Neutrophil (primary cell): ENCODE measurements around the gene SGSM1.
A peak's percentile ranks its signal among the peaks of the same experiment; 100 is the strongest.

Source experiments
- H3K27ac ChIP-seq: fragments of 200-600 bp; sonication (generic); 2 replicates; pipeline ENCODE4 v1.5.1; 2016; ENCODE audit warnings: mild to moderate bottlenecking, moderate library complexity
- H3K27me3 ChIP-seq: fragments of 200-600 bp; sonication (generic); 2 replicates; pipeline ENCODE4 v1.6.0; 2016; ENCODE audit warnings: mild to moderate bottlenecking
- H3K36me3 ChIP-seq: fragments of 200-600 bp; sonication (generic); 2 replicates; pipeline ENCODE4 v1.5.1; 2017
- H3K4me1 ChIP-seq, 2 experiments: fragments of 200-600 bp in 1 of 2; sonication (generic) in 1 of 2; 1 replicate in 1 of 2; 2 replicates in 1 of 2; pipeline versions ENCODE4 v1.5.1 to v1.6.1; 2013 to 2016; ENCODE audit warnings: low read depth in 1 of 2, low read length in 1 of 2, mild to moderate bottlenecking in 1 of 2, moderate library complexity in 1 of 2; ENCODE audit not compliant: control insufficient read depth in 1 of 2, insufficient read depth in 1 of 2
- H3K4me3 ChIP-seq, 2 experiments: fragments of 200-600 bp in 1 of 2; sonication (generic) in 1 of 2; 1 replicate in 1 of 2; 2 replicates in 1 of 2; pipeline ENCODE4 v1.5.1; 2013 to 2016; ENCODE audit warnings: low read depth in 1 of 2, low read length in 1 of 2, mild to moderate bottlenecking in 1 of 2, moderate library complexity in 1 of 2
- H3K9me3 ChIP-seq: fragments of 200-600 bp; sonication (generic); 2 replicates; pipeline ENCODE4 v1.5.1; 2016
- CTCF ChIP-seq: fragments of 200-600 bp; sonication (generic); IDR thresholded peaks from 2 replicates; pipeline ENCODE4 v1.5.1; 2016; ENCODE audit warnings: antibody characterized with exemption

The SGSM1 gene

GRCh38 chr22:24805790-24806662, at the start of gene SGSM1:
TSS of gene SGSM1 (plus strand) at chr22:24806211. CDS start at chr22:24806326, 115 bp downstream.
- Histone ChIP-seq H3K9me3 (no peaks in the 10 kb centered on the region), H3K4me1 (peaks cover 0 to 7% of the 10 kb centered on the region in 2 experiments), H3K27ac (no peak within 1 kb of the TSS), H3K27me3 (peaks cover 75% of the 10 kb centered on the region), H3K4me3 (peak within 1 kb of the TSS in 1 of 2 experiments; percentile 27), H3K36me3 (no peaks in the 10 kb centered on the region)
- TF ChIP-seq CTCF, result no peak

- no peaks in the 10 kb centered on the region for H3K9me3 ChIP-seq
- TF ChIP-seq CTCF, result peak; percentile 50
- H3K27me3 ChIP-seq, result peaks cover 13% of the 10 kb centered on the region
- no peak overlapping the region for H3K4me3 ChIP-seq
- no peak overlapping the region for H3K27ac ChIP-seq
- no peaks in the 10 kb centered on the region for H3K36me3 ChIP-seq
- H3K4me1 ChIP-seq, result no peaks in the 10 kb centered on the region
These were observed 47.7 kb upstream of the SGSM1 start for GRCh38 chr22:24758164-24758799.

- Histone ChIP-seq H3K4me3 (no peak overlapping the region), H3K36me3 (no peaks in the 10 kb centered on the region), H3K27ac (no peak overlapping the region), H3K9me3 (no peaks in the 10 kb centered on the region), H3K4me1 (no peaks in the 10 kb centered on the region), H3K27me3 (peaks cover 20% of the 10 kb centered on the region)
- no peak for TF ChIP-seq CTCF
These were observed 46.2 kb upstream of the SGSM1 start for GRCh38 chr22:24759765-24760164.

GRCh38 chr22:24760708-24761306, 45.2 kb upstream of the SGSM1 start:
- peaks cover 26% of the 10 kb centered on the region for H3K27me3 ChIP-seq
- H3K36me3 ChIP-seq, result no peaks in the 10 kb centered on the region
- TF ChIP-seq CTCF, result no peak
- H3K9me3 ChIP-seq, result no peaks in the 10 kb centered on the region
- no peak overlapping the region for H3K4me3 ChIP-seq
- no peaks in the 10 kb centered on the region for H3K4me1 ChIP-seq
- H3K27ac ChIP-seq, result no peak overlapping the region

GRCh38 chr22:24761888-24762675, 43.9 kb upstream of the SGSM1 start:
- Histone ChIP-seq H3K27me3 (peaks cover 26% of the 10 kb centered on the region), H3K9me3 (no peaks in the 10 kb centered on the region), H3K36me3 (no peaks in the 10 kb centered on the region), H3K27ac (no peak overlapping the region), H3K4me1 (no peaks in the 10 kb centered on the region), H3K4me3 (no peak overlapping the region)
- TF ChIP-seq CTCF, result no peak
